HG02763 (cell line): ENCODE results near the gene KCNJ4.
"Not testable (repeated sequence)": the region's sequence is repeated elsewhere in the genome, so short reads cannot be mapped to it uniquely, and the experiment has no call there.

Experiments
- ATAC-seq: cut with Tn5 transposase; IDR thresholded peaks from one replicate; pipeline ENCODE4 v1.9.1; 2021; ENCODE audit warnings: mild to moderate bottlenecking, moderate library complexity; ENCODE audit not compliant: unreplicated experiment

Gene KCNJ4

DNA sequence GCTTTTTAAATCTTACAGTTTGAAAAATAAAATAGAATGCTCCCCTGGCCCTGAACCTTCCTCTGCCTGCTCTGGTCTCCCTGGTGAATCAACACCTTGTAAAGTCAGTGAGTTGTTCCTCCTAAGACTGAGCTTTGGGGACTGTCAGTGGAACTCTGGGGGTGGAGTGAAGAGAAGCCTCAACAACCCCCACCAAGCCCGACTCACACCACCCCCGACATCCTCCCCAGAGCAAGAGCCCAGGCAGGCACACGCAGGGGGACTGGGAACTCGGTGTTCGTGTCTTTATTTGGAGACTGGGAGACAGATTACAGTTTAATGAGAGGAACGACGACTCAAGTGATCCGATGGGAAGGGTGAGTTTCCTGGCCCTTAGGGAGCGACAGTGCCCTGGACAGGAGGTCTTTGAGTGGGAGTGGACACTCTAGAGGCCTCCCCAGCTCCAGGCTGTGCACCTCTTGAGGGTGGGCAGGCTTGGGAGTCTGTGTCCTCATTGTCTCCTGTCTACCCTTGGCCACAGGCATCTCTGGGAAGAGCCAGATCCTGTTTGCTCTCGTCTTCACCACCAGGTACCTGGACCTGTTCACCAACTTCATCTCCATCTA, 19.1 kb upstream of the KCNJ4 start:
- ATAC-seq: no peak

DNA sequence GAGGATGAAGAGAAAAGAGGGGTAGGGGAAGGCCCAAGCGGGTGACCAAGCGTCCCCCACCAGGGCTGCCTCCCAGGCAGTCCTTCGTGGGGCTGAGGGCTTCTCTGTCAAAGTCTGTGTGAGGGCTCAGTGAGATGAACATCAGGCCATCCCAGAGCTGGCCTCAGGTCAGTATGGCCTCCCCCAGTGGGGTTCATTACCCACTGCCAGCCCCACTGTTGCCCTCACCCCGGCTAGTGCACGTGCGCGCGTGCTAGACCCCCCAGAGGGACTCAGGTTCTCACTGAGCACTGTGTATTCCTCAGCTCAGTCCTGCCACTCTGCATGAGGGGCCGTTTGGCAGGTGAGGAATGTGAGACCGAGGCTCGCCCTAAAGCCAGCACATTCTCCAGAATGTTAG, 16.2 kb upstream of the KCNJ4 start:
- no peak for ATAC-seq

DNA sequence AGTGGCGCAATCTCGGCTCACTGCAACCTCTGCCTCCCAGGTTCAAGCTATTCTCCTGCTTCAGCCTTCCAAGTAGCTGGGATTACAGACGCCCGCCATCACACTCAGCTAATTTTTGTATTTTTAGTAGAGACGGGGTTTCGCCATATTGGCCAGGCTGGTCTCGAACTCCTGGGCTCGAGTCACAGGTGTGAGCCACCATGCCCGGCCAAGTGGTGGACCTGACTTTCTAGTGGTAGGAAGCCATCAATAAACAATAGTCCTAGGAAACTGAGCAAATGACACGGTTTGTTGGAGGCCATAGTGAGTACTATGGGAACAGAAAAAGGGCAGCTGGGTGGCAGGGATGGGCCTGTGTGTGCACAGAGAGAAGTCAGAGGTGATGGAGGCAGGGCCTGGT, 15.2 kb upstream of the KCNJ4 start:
- ATAC-seq: not testable (repeated sequence)

GRCh38 chr22:38469306-38469781, 14.3 kb upstream of the KCNJ4 start:
- ATAC-seq: no peak

- no peak for ATAC-seq
These were observed 13.7 kb upstream of the KCNJ4 start for GRCh38 chr22:38468443-38469305.

DNA sequence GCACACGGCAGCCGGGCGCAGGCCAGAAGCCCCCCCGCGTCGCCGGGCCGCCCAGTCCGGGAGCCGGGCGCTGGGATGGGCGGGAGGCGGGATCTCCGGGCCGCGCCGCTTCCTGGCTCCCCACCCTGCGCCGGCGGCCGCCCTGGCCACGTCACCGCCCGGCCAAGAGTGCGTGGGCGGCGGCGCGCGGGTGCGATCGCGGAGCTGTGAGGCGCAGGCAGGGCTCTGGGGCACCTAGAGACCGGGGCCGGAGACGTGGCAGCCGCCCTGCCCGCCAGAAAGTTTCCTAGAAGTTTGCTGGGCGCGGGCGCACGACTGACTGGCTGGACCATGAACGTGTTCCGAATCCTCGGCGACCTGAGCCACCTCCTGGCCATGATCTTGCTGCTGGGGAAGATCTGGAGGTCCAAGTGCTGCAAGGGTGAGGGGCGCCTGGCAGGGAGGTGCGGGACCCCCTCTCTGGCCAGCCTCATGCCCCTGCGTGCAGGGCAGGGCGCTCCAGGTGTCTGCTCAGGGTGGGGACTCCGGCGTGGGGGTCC, 13.0 kb upstream of the KCNJ4 start, which contains the start of gene KDELR3:
KDELR3 (plus strand) TSS at position 193 of the 539 bp plus-strand sequence; CDS start at position 331, 138 bp downstream.
- no peak for ATAC-seq

DNA sequence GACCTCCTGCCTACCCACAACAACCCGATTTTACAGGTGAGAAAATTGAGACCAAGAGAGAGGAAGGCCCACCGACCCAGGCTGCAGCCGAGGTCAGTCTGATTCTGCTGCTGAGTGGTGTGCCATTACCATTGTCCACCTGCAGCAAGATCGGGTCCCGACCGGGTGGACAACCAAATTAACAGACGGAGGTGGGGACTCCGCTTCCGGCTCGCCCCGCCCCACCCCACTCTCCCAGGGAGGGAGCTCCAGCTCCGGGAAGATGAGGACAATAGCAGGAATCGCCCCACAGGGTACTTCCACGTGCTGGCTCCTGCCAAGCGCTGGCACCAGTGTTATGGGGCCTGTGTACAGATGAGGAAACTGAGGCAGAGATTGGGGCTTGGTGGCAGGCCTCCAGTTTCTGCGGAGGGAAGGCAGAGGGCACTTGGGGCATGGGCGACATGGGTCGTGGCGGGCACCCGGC, 12.5 kb upstream of the KCNJ4 start:
- no peak for ATAC-seq

GRCh38 chr22:38465673-38466490, 10.9 kb upstream of the KCNJ4 start:
- no peak for ATAC-seq

DNA sequence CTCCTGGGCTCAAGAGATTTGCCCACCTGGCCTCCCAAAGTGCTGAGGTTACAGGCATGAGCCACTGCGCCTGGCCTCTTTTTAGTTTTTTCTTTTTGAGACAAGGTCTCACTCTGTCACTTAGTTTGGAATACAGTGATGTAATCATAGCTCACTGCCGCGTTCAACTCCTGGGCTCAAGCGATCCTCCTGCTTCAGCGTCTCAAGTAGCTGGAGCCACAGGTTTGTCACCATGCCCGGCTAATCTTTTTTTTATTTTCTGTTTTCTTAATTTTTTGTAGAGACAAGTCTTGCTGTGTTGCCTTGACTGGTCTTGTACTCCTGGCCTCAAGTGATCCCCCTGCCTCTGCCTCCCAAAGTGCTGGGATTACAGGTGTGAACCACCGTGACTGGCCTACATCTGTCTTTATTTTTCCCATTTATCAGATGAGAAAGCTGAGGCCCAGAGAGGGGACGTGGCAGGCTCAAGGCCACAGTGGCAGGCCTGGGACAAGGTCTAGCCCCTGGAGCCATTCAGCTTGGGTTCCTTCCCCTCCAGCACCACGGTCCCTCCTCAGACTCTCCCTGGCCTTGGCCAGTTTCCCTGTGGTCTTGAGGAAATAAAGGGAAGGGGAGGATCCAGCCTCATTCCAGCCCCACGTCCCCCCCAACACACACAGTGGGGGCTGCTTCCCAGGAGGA, 10.1 kb upstream of the KCNJ4 start:
- ATAC-seq: no peak

GRCh38 chr22:38462960-38463784, 8.2 kb upstream of the KCNJ4 start:
- no peak for ATAC-seq

DNA sequence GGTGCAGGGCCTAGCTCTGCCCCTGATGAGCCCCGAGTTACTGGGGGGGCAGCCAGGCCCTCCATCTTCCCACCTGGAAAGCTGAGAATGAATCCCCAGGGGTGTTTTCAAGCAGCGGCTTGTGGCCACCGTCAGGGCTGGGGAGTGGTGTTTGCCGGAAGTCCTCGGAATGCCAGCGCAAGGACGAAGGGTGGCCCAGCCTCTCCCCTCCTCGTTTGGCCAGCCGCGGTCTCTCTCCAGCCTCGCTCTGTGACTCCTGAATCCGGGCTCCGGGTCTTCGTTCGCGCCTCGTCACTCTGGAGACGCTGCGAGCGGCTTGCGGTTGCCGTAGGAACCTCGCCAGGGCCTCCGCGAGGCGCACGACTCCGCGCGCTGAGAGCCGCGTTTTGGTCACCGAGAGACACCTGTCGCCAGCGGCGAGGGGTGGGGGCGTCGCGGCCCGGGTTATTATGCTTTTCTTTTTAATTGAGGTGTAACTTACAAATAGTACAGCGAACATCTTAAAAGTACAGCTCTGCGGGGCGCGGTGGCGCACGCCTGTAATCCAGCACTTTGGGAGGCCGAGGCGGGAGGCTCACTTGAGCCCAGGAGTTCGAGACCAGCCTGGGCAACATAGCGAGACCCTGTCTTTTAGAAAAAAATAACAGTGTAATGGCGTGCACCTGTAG, 6.5 kb upstream of the KCNJ4 start:
- ATAC-seq: no peak

- no peak for ATAC-seq
These were observed 6.0 kb upstream of the KCNJ4 start for GRCh38 chr22:38461057-38461413.

- ATAC-seq: no peak
These were observed 5.4 kb upstream of the KCNJ4 start for GRCh38 chr22:38460426-38460840.

GRCh38 chr22:38456841-38457699, 2.1 kb upstream of the KCNJ4 start:
- ATAC-seq: no peak

DNA sequence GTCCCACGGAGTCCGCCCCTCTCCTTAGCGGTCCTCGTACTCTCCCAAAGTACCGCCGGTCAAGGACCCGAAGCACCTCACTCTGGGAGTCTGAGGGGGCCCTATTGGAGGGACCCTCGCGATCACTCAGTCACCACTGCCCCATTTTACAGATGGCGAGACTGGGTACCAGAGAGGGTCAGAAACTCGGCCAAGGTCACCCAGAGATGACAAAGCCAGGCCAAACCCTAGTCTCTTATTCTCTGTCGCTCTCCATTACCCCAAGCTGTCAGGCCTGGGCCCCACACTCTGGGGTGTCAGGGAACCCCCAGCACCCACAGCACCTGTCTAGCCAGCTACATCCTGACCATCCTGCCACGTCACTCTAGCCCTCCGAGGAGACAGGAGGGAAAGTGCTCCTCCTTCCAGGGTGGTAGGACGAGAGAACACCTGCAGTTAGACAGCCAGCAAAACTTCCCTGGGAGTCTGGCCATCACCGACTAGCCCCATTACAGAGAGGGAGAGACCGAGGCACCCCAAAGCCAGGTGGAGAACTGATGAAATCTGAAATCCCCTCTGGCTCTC, 1.4 kb upstream of the KCNJ4 start:
- no peak for ATAC-seq

DNA sequence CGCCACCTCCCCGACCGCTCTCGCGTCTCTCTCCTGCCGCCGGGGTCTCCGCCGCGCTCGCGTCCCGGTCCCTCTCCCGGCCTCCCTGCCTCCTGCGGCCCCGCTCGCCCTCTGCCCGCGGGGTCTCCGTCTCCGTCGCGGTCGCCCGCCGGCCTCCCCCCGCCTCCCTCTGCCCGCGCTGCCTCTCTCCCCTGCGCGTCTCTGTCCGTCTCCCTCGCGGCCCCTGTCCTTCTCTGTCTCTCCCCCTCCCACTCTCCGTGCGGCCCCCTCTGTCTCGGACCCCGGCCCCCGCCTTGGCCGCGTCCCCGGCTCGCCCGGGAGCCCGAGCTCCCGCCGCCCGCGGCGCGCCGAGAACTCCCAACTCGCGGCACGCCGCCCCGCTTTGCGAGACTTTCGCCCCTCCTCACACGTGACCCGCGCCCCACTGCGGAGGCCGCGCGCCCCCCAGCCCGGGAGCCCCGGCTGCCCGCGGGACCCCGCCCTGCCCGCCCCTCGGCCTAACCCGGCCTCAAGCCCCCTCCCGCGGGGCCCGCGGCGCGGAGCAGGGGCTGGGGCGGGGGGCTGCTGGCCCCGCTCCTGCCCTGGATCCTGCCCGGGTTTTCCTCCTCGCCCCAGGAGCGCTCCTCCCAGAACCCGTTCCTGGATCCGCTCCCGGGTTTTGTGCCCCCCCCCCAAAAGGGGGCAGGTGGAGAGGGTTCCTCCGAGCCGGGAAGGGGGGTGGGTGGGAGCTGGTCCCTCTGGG, 702 bp upstream of the KCNJ4 start:
- ATAC-seq: no peak
